ENCODE results near the gene PPP4C.
A peak's percentile ranks its signal among the peaks of the same experiment; 100 is the strongest.

PPP4C gene

DNA sequence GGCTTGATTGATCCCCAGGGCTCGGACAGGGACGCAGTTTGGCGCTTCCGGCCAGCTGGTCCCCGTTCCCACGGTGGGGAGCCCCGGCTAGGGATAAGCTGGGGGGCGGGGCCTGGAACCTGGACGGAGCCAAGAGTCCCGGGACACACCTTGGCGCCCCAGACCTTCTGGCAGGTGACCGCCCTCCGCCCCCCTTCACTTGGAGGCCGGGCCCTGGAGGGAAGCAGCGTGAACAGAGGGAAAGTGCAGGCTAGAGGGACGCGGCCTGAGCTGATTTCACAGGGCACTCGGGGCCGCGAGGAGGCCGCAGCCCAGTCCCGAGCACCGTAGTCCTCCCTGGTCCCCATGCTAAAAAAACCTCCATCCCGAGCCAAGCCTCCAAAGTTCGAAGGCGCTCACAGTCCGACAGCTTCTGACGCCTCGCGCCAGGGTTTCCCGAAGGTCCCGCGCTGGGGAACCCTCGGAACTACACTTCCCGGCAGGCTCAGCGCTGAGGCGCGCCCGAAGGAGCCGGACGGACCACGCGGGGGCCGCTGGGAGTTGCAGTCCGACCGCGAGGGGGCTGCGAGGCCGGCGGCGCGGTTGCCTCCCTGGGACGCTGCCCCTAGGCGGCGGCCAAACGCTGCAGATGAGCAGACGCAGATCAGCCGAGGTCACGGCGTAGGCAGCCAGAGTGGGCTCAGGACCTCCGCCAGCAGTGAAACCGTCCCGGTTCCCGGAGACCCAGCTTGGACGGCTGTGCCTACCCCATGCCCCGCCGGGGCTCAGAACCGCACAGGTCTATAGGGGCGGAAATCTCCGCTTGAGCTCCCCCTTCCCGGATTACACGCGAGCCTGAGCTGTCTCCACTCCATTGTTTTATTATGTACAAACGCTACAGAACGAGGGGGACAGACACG, 15.9 kb downstream of the PPP4C start, which contains the start of gene TBX6:
TSS of gene TBX6 (minus strand) at position 451 of the 899 bp plus-strand sequence. CDS start 731 bp downstream, outside the sequence.
- H3K4me3 ChIP-seq (ENCODE audit: low read depth, low read length), result peak within 1 kb of the TSS; percentile 87
- TF ChIP-seq, protein P1, sequence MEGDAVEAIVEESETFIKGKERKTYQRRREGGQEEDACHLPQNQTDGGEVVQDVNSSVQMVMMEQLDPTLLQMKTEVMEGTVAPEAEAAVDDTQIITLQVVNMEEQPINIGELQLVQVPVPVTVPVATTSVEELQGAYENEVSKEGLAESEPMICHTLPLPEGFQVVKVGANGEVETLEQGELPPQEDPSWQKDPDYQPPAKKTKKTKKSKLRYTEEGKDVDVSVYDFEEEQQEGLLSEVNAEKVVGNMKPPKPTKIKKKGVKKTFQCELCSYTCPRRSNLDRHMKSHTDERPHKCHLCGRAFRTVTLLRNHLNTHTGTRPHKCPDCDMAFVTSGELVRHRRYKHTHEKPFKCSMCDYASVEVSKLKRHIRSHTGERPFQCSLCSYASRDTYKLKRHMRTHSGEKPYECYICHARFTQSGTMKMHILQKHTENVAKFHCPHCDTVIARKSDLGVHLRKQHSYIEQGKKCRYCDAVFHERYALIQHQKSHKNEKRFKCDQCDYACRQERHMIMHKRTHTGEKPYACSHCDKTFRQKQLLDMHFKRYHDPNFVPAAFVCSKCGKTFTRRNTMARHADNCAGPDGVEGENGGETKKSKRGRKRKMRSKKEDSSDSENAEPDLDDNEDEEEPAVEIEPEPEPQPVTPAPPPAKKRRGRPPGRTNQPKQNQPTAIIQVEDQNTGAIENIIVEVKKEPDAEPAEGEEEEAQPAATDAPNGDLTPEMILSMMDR (IDR thresholded peaks at IDR 0.05; ENCODE audit: insufficient read depth, low read depth, low read length, missing control alignments), result peak; percentile 88
- peak; percentile 97 for DNase-seq (ENCODE audit: low read depth)

DNA sequence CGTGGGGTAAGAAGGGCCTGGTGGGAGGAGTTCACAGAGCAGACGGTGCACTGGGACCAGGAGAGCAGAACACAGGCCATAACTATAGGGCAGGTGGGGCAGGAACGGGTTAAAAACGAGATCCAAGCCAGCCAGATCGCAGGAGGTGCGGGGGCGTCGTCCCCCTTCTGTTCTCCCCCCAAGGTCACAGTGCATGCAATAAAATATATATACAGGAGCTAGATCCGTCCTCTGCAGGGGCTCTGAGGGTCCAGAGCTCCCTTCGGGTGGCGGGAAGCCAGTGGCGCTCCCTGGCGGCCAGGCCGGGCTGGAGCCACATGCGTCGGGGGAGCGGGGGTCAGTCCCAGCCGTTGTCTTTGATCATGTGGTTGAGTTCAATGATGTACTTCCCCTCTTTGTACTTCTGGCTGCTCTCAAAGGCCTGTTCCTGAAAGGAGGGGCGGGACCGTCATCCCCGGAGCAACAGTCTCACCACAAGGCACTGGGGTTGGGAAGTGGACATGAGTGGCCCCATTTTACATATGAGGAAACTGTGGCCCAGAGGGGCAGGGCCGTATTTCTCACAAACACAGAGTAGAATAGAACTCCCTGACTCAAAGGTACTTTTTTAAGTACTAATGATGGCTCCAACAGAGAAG, 16.7 kb downstream of the PPP4C start:
- peak; percentile 95 for DNase-seq (ENCODE audit: low read depth)
- TF ChIP-seq, protein P1 (IDR thresholded peaks at IDR 0.05; ENCODE audit: insufficient read depth, low read depth, low read length, missing control alignments), result peak; percentile 93
- H3K4me3 ChIP-seq (ENCODE audit: low read depth, low read length), result peak overlapping the region; percentile 87

DNA sequence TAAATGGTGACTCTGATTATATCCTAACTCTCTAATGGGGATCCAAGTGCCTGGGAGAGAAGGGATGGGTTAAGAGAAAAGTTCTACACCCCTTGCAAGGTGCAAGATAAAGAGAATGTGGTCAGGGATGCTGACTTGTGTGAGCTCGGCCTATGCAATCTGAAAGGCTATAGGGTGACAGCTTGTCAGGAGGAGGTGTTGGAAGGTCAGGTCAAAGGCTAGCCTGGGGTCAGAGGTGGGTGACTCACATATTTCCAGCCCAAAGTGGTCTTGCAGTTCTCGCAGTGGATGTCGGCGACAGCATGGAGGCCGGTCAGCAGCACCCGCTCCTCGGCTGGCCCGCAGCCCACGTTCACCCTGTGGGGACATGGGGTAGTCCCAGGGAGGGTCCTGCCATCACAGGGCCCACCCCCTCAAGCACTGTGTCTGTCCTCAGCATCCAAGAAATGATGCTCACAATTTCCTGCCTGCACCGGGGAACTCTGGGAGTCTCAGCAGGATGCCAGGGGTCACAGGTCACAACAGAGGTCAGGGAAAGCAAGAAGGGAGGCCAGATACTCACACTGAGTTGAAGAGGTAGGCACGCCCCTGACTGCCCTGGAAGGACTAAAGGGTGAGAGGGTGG, 18.9 kb downstream of the PPP4C start:
- peak overlapping the region; percentile 76 for H3K4me3 ChIP-seq (ENCODE audit: low read depth, low read length)
- DNase-seq (ENCODE audit: low read depth), result no peak
- TF ChIP-seq, protein P1 (IDR thresholded peaks at IDR 0.05; ENCODE audit: insufficient read depth, low read depth, low read length, missing control alignments), result no peak

DNA sequence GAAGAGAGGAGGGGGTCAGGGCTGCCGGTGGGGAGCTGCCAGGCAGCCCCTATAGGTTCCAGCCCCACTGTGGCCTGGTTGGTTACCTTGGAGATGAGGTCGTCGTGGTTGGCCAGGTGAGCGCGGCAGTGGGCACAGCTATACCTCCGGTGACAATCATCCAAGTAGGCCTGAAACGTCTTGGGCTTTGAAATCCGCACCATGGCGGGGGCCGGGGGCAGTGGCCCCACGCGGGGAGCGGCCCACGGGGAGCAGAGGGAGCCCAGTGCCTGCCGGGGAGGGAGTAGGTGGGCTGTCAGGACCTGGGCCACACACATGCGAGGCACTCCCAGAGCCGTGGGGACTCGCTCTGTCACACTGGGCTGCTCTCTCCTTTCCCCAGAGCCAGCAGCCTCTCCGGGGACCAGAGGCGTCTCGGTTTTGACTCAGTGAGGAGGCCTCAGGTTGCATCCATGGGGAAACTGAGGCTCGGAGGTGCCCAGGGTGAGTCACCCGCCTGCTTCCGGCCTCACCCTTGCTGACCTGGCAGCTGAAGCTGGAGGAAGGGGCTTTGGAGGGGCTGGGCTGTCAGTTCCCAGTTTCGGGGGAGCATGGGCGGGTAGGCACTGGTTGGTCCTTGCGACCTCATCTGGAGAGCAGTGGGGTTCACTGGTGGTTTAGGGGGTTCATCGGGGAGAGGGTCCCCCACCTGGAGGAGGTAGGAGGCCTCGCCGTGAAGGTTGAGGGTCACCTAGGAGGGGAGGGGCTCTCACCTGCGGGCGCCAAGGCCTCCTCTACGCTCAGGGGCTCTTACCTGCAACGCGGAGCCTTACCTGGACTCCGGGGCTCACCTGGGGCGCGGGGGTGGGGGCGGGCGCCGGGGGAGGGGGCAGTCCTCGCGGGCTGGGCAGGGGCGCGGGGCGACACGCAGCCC, 19.6 kb downstream of the PPP4C start:
- H3K4me3 ChIP-seq (ENCODE audit: low read depth, low read length), result peak overlapping the region; percentile 76
- DNase-seq (ENCODE audit: low read depth), result no peak
- TF ChIP-seq, protein P1 (IDR thresholded peaks at IDR 0.05; ENCODE audit: insufficient read depth, low read depth, low read length, missing control alignments), result no peak

DNA sequence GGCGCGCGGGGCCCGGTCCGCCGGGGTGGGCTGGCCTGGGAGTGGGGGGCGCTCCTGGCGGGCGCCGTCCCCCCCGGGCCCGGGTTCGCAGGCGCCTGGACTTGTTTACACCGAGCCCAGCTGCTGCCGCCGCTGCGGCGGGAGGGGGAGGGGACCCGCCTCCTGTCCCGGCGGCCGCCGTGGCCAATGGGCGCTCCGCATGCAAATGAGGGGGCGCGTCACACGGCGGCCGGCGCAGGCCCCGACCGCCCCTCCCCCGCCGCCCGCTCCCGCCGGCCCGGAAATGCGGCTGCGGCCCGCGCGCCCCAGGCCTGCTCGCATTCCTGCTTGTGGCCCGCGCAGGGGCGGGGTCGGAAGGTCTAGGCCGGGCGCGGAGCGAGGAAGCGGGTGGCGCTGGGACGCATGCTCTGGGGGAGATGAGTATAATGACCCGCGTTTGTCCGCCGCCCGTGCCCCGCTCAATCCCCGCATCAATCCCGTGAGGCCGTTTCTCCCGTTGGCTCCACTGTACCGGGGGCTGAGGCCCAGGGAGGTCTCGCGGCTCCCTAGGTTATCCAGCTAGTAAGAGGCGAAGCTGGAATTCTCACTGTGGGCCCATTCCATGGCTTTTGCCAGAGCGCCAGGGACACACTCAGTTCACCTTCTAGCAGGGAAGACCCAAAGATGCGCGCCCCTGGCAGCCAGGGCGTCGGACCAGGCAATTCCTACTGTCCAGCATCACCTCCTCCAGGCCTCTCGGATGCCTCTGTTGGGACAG, 20.5 kb downstream of the PPP4C start, which contains the start of gene YPEL3:
TSS of gene YPEL3 (minus strand) at position 109 of the 757 bp plus-strand sequence. CDS start 731 bp downstream, outside the sequence.
- DNase-seq (ENCODE audit: low read depth), result peak; percentile 95
- TF ChIP-seq, protein P1 (IDR thresholded peaks at IDR 0.05; ENCODE audit: insufficient read depth, low read depth, low read length, missing control alignments), result no peak
- H3K4me3 ChIP-seq (ENCODE audit: low read depth, low read length), result peak within 1 kb of the TSS; percentile 76
